GM23248 (cell line): ENCODE results near the gene DOK6. TPM values are rescaled to one million over a fixed set of nuclear protein-coding genes. Genes with fewer than 3 reads are reported as not detected.
"Not testable (repeated sequence)": the region's sequence is repeated elsewhere in the genome, so short reads cannot be mapped to it uniquely, and the experiment has no call there.

Source experiments
- DNase-seq: peaks from one replicate; pipeline ENCODE4 v3.0.0-alpha.2; 2015
- H2AFZ ChIP-seq: fragments of 200-600 bp; sonication (generic); 2 replicates; pipeline ENCODE4 v1.6.1; 2016; ENCODE audit warnings: antibody characterized with exemption
- H3F3A ChIP-seq: fragments of 200-600 bp; sonication (generic); 2 replicates; pipeline ENCODE4 v1.6.1; 2016; ENCODE audit warnings: mild to moderate bottlenecking, antibody characterized with exemption, mixed run types; ENCODE audit not compliant: insufficient read depth
- H3K27ac ChIP-seq: fragments of 200-600 bp; sonication (generic); 2 replicates; pipeline ENCODE4 v1.5.1; 2016; ENCODE audit warnings: mild to moderate bottlenecking
- H3K27me3 ChIP-seq: fragments of 200-600 bp; sonication (generic); replicated peaks from 2 replicates; pipeline ENCODE4 v1.6.1; 2016; ENCODE audit warnings: mild to moderate bottlenecking; ENCODE audit not compliant: insufficient read depth
- H3K36me3 ChIP-seq: fragments of 200-600 bp; sonication (generic); 2 replicates; pipeline ENCODE4 v1.6.1; 2016; ENCODE audit warnings: low read depth, mild to moderate bottlenecking
- H3K4me1 ChIP-seq: fragments of 200-600 bp; sonication (generic); 2 replicates; pipeline ENCODE4 v1.6.1; 2016; ENCODE audit warnings: mild to moderate bottlenecking; ENCODE audit not compliant: insufficient read depth
- H3K4me2 ChIP-seq: fragments of 200-600 bp; sonication (generic); one replicate; pipeline ENCODE4 v1.6.1; 2016; ENCODE audit warnings: mild to moderate bottlenecking; ENCODE audit not compliant: unreplicated experiment
- H3K4me3 ChIP-seq: fragments of 200-600 bp; sonication (generic); 2 replicates; pipeline ENCODE4 v1.5.1; 2016; ENCODE audit warnings: mild to moderate bottlenecking
- H3K79me2 ChIP-seq: fragments of 200-600 bp; sonication (generic); 2 replicates; pipeline ENCODE4 v1.6.1; 2016; ENCODE audit warnings: mild to moderate bottlenecking; ENCODE audit not compliant: insufficient read depth
- H3K9ac ChIP-seq: fragments of 200-600 bp; sonication (generic); 2 replicates; pipeline ENCODE4 v1.6.1; 2016; ENCODE audit warnings: mild to moderate bottlenecking
- H3K9me2 ChIP-seq: fragments of 200-600 bp; sonication (generic); 2 replicates; pipeline ENCODE4 v1.6.1; 2016; ENCODE audit warnings: mixed run types, mild to moderate bottlenecking, moderate library complexity; ENCODE audit not compliant: insufficient read depth
- H3K9me3 ChIP-seq: fragments of 200-600 bp; sonication (generic); one replicate; pipeline ENCODE4 v1.6.1; 2017; ENCODE audit warnings: low read depth
- H4K20me1 ChIP-seq: fragments of 200-600 bp; sonication (generic); 2 replicates; pipeline ENCODE4 v1.6.0; 2016; ENCODE audit not compliant: insufficient read depth
- EZH2 ChIP-seq: fragments of 200-600 bp; sonication (generic); IDR thresholded peaks from 2 replicates; pipeline ENCODE4 v1.6.1; 2018; ENCODE audit warnings: antibody characterized with exemption, mild to moderate bottlenecking; ENCODE audit not compliant: insufficient read depth, poor library complexity, severe bottlenecking
- EZH2phosphoT487 ChIP-seq: fragments of 200-600 bp; sonication (generic); IDR thresholded peaks from 2 replicates; pipeline ENCODE4 v1.6.1; 2018; ENCODE audit warnings: antibody characterized with exemption, moderate library complexity, mild to moderate bottlenecking, low read depth; ENCODE audit not compliant: insufficient read depth
- WGBS, 2 experiments: methylation state at CpG; one replicate each; pipeline ENCODE4 v1.1.6; 2015 to 2017; ENCODE audit warnings: low lambda C conversion rate in 2 of 2, low coverage in 1 of 2; ENCODE audit errors: missing lambda C conversion rate in 2 of 2; 5-methylcytosine and 5-hydroxymethylcytosine counted together
- in situ Hi-C: fragments of 300-500 bp; cut with MboI; formaldehyde crosslinking; loops from 2 replicates; pipeline ENCODE4 v1.15.0; 2020
- polyA plus RNA-seq: library from polyadenylated mRNA; unstranded; fragments of >200 nt; fragmentation: Nextera tagmentation; extraction: Ambion mirVana; gene quantifications from 2 replicates; pipeline ENCODE4 v1.2.1, GENCODE V29; 2016
- total RNA-seq: library from RNA; depleted of rRNA; stranded (reverse); fragments of >200 nt; shearing (Covaris generic); gene quantifications from 2 replicates; pipeline ENCODE4 v1.2.3, GENCODE V29; 2014

The DOK6 gene
- total and polyA plus RNA-seq, 2 experiments from 2014 or later: 1.1 to 5.2 TPM

DNA sequence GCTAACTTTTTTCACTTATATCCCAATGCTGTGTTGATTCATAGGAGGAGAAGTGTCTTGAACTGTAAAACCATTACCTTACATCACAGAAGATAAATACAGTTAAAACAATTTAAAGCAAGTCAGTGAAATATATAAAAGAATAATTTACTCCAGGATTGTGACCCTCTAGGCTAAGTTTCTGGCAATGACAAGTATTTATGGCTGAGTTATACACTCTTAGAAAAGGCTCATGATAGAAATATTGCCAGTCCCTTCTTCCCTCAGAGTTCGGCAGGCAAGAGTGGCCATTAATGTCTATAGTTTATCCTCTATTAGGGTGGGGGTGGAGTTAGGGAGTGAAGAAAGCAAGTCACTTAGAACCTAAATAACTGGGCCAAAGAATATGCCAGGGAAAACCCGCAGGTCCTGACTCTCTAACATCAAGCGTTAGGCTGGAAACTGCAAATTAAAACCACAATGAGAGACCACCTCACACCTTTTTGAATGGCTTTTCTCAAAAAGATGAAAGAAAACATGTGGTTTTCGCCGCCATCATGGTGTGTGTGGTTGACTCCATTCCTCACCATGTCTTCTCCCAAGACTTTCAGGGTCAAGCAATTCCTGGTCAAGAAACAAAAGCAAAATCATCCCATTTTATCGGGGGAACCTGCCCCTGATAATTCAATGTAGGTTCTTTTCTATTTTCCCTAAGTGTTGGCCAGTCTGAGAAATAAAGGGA lies 477.7 kb downstream of the DOK6 start:
- 78 to 85% methylated on average over 6 of the region's 6 CpGs for WGBS, 2 experiments
- no peak for DNase-seq
- peaks cover 15% of the 10 kb centered on the region; the same call in 1 of the 2 replicates for H3K4me1 ChIP-seq
- no peaks in the 10 kb centered on the region for H3K9me3 ChIP-seq
- no peak overlapping the region for H3K4me2 ChIP-seq
- TF ChIP-seq EZH2phosphoT487 (no peak), EZH2 (no peak)
- H3K4me3 ChIP-seq: no peak overlapping the region
- no peak overlapping the region for H3K27ac ChIP-seq
- no peaks in the 10 kb centered on the region for H3K9me2 ChIP-seq
- no peaks in the 10 kb centered on the region for H3K27me3 ChIP-seq
- H4K20me1 ChIP-seq: no peaks in the 10 kb centered on the region
- H3F3A ChIP-seq: no peaks in the 10 kb centered on the region
- H3K9ac ChIP-seq: no peak overlapping the region
- no peak overlapping the region for H2AFZ ChIP-seq
- H3K79me2 ChIP-seq: no peaks in the 10 kb centered on the region
- in situ Hi-C loops: no loop called here
- no peaks in the 10 kb centered on the region for H3K36me3 ChIP-seq

- H3K36me3 ChIP-seq, in situ Hi-C loops, H3K79me2 ChIP-seq, H3K4me3 ChIP-seq, H3K9ac ChIP-seq, H3K4me2 ChIP-seq, H3K27ac ChIP-seq, H2AFZ ChIP-seq, H3K9me3 ChIP-seq, H3K9me2 ChIP-seq, H3K4me1 ChIP-seq, H4K20me1 ChIP-seq, DNase-seq, H3K27me3 ChIP-seq, H3F3A ChIP-seq: not testable (repeated sequence)
- WGBS, 2 experiments: 96 to 97% methylated on average over 3 of the region's 3 CpGs
Observed at GRCh38 chr18:69879051-69879450, 478.4 kb downstream of the DOK6 start.

DNA sequence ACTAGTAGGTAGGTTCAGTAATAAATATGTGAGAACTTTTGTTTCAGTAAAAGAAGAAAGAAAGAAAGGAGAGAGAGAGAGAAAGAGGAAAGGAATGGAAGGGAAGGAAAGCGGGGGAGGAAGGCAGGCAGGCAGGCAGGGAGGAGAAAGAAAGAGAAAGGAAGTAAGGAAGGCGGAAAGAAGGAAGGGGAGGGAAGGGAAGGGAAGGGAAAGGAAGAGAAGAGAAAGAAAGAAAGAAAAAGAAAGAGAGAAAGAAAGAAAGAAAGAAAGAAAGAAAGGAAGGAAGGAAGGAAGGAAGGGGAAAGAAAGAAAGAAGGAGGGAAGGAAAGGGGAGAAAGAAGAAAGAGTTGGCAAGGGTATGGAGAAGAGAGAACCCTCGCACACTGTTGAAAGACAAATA lies 479.4 kb downstream of the DOK6 start:
- no peak for DNase-seq
- no peak overlapping the region for H3K27ac ChIP-seq
- H3K4me1 ChIP-seq: peaks cover 7% of the 10 kb centered on the region; the same call in 1 of the 2 replicates
- no peaks in the 10 kb centered on the region for H3K79me2 ChIP-seq
- in situ Hi-C loops: no loop called here
- H3F3A ChIP-seq: no peaks in the 10 kb centered on the region
- H3K36me3 ChIP-seq: no peaks in the 10 kb centered on the region
- no peak overlapping the region for H3K4me2 ChIP-seq
- H3K27me3 ChIP-seq: no peaks in the 10 kb centered on the region
- H4K20me1 ChIP-seq: no peaks in the 10 kb centered on the region
- no peaks in the 10 kb centered on the region for H3K9me2 ChIP-seq
- 89 to 94% methylated on average over 3 of the region's 3 CpGs for WGBS, 2 experiments
- no peak overlapping the region for H3K9ac ChIP-seq
- TF ChIP-seq EZH2 (no peak), EZH2phosphoT487 (no peak)
- no peak overlapping the region for H2AFZ ChIP-seq
- H3K4me3 ChIP-seq: no peak overlapping the region
- H3K9me3 ChIP-seq: no peaks in the 10 kb centered on the region

DNA sequence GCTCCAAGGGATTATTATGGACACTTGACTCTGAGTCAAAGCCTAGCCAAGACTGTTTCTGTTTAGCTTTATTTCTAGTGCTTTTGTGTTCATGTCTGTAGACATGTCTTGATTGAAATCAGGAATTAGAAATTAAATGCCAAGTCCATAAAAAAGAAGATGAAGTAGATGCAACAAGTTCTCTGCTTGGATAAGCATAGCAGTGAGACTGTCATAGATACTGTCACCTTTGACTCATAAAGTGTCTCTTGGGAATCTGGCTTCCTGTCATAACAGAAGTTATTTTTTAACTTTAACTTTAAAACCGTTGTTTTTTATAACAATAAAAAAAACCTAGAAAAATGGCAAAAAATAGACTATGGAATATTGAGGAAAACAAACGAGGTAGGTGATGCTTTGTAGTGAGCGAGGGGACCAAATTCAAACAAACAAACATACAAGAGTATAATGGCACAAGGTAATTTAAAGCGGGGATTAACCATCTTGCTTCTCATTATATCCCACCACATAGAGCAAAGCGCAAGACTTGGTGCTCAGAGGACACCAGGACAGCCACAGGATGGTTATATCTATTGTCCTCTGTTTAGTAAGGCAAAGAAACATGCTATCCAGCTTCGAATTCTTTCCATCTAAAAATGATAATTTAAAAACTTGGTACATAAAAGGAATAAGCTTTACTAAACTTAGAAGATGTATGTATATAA lies 482.4 kb downstream of the DOK6 start:
- Histone ChIP-seq H4K20me1 (no peaks in the 10 kb centered on the region), H3K9me3 (no peaks in the 10 kb centered on the region), H3K27ac (no peak overlapping the region), H3F3A (no peaks in the 10 kb centered on the region), H3K4me1 (peaks cover 7% of the 10 kb centered on the region; the same call in 1 of the 2 replicates), H3K36me3 (no peaks in the 10 kb centered on the region), H3K4me3 (no peak overlapping the region), H3K27me3 (no peaks in the 10 kb centered on the region), H3K9me2 (no peaks in the 10 kb centered on the region), H3K9ac (no peak overlapping the region), H3K4me2 (no peak overlapping the region), H2AFZ (no peak overlapping the region), H3K79me2 (no peaks in the 10 kb centered on the region)
- in situ Hi-C loops: no loop called here
- no peak for TF ChIP-seq EZH2phosphoT487
- TF ChIP-seq EZH2: no peak
- peak; percentile 41 for DNase-seq
- 67 to 71% methylated on average over 6 of the region's 6 CpGs for WGBS, 2 experiments
